Neural cell (in vitro differentiated cells): ENCODE data around the gene CHMP4B. TPM values are rescaled to one million over a fixed set of nuclear protein-coding genes. Genes with fewer than 3 reads are reported as not detected.

Experiments
- H2AFZ ChIP-seq: fragments of 200-600, 300-800 bp; sonication (generic), shearing (Covaris generic); 2 replicates; pipeline ENCODE4 v1.6.0; 2014; ENCODE audit warnings: low read depth, mild to moderate bottlenecking, antibody characterized with exemption, low read length, moderate library complexity
- H3F3A ChIP-seq: fragments of 200-600 bp; shearing (Covaris generic); 2 replicates; pipeline ENCODE4 v1.6.1; 2016; ENCODE audit warnings: mild to moderate bottlenecking, moderate library complexity, mixed read lengths, antibody characterized with exemption, low read length; ENCODE audit not compliant: insufficient read depth, poor library complexity, severe bottlenecking
- H3K27ac ChIP-seq: fragments of 200-600, 300-800 bp; sonication (generic), shearing (Covaris generic); 2 replicates; pipeline ENCODE4 v1.5.1; 2014; ENCODE audit warnings: mild to moderate bottlenecking, low read length, moderate library complexity
- H3K27me3 ChIP-seq: fragments of 300-800, 200-600 bp; sonication (generic), shearing (Covaris generic); 2 replicates; pipeline ENCODE4 v1.6.0; 2014; ENCODE audit warnings: mild to moderate bottlenecking, low read depth, low read length, moderate library complexity; ENCODE audit not compliant: insufficient read depth
- H3K36me3 ChIP-seq: fragments of 300-800, 200-600 bp; sonication (generic), shearing (Covaris generic); 2 replicates; pipeline ENCODE4 v1.5.1; 2014; ENCODE audit warnings: mild to moderate bottlenecking, antibody characterized with exemption, low read length, moderate library complexity; ENCODE audit not compliant: insufficient read depth
- H3K4me2 ChIP-seq: fragments of 300-800, 200-600 bp; sonication (generic), shearing (Covaris generic); 2 replicates; pipeline ENCODE4 v1.6.0; 2014; ENCODE audit warnings: mild to moderate bottlenecking, low read length
- H3K4me3 ChIP-seq: fragments of 300-800, 200-600 bp; sonication (generic), shearing (Covaris generic); 2 replicates; pipeline ENCODE4 v1.5.1; 2014; ENCODE audit warnings: mild to moderate bottlenecking, low read length, moderate library complexity
- H3K79me2 ChIP-seq: fragments of 200-600 bp; shearing (Covaris generic); replicated peaks from 2 replicates; pipeline ENCODE4 v1.6.0; 2014; ENCODE audit warnings: mild to moderate bottlenecking, low read length, moderate library complexity; ENCODE audit not compliant: insufficient read depth
- H3K9ac ChIP-seq: fragments of 300-800, 200-600 bp; sonication (generic), shearing (Covaris generic); 2 replicates; pipeline ENCODE4 v1.6.1; 2016; ENCODE audit warnings: mild to moderate bottlenecking, low read length, mixed read lengths
- H3K9me2 ChIP-seq: fragments of 200-600 bp; shearing (Covaris generic); 2 replicates; pipeline ENCODE4 v1.6.1; 2016; ENCODE audit warnings: mild to moderate bottlenecking, low read length, mixed read lengths; ENCODE audit not compliant: insufficient read depth
- H3K9me3 ChIP-seq: fragments of 200-600, 300-800 bp; sonication (generic), shearing (Covaris generic); 2 replicates; pipeline ENCODE4 v1.6.1; 2016; ENCODE audit warnings: mild to moderate bottlenecking, mixed run types, low read length, moderate library complexity, mixed read lengths
- H4K20me1 ChIP-seq: fragments of 200-600 bp; shearing (Covaris generic); 2 replicates; pipeline ENCODE4 v1.6.1; 2016; ENCODE audit warnings: mild to moderate bottlenecking, mixed run types; ENCODE audit not compliant: insufficient read depth
- EP300 ChIP-seq: fragments of 450-650 bp; conservative IDR thresholded peaks from 2 replicates; pipeline ENCODE4 v1.6.1; 2014; ENCODE audit warnings: antibody characterized with exemption, mild to moderate bottlenecking, moderate library complexity; ENCODE audit not compliant: poor library complexity, severe bottlenecking
- EZH2 ChIP-seq: fragments of 200-600, 300-800 bp; shearing (Covaris generic), sonication (generic); IDR thresholded peaks from 2 replicates; pipeline ENCODE4 v1.6.1; 2014; ENCODE audit warnings: antibody characterized with exemption, low read length, borderline replicate concordance, mild to moderate bottlenecking; ENCODE audit not compliant: insufficient read depth, poor library complexity, severe bottlenecking
- MXI1 ChIP-seq: fragments of 450-650 bp; conservative IDR thresholded peaks from 2 replicates; pipeline ENCODE4 v1.6.1; 2014; ENCODE audit warnings: antibody characterized with exemption, mild to moderate bottlenecking; ENCODE audit not compliant: poor library complexity, severe bottlenecking
- POLR2AphosphoS5 ChIP-seq: IDR thresholded peaks from 2 replicates; pipeline ENCODE4 v1.6.1; 2012
- RAD21 ChIP-seq: fragments of 450-650 bp; conservative IDR thresholded peaks from 2 replicates; pipeline ENCODE4 v1.6.1; 2014; ENCODE audit warnings: antibody characterized with exemption, mild to moderate bottlenecking, moderate library complexity
- SMC3 ChIP-seq: fragments of 450-650 bp; conservative IDR thresholded peaks from 2 replicates; pipeline ENCODE4 v1.6.1; 2014; ENCODE audit warnings: antibody characterized with exemption, mild to moderate bottlenecking, moderate library complexity; ENCODE audit not compliant: poor library complexity
- TAF1 ChIP-seq: IDR thresholded peaks from 2 replicates; pipeline ENCODE4 v1.6.1; 2012; ENCODE audit warnings: low read depth
- polyA plus RNA-seq: library from polyadenylated mRNA; depleted of rRNA; stranded (reverse); fragments of >200 nt; gene quantifications from 2 replicates; pipeline ENCODE4 v1.2.3, GENCODE V29; 2014
- TF ChIP-seq, protein P1 (sequence below): IDR thresholded peaks from 2 replicates; pipeline ENCODE4 v1.6.1; 2012; ENCODE audit warnings: borderline replicate concordance
- TF ChIP-seq, protein P2 (sequence below): fragments of 450-650 bp; IDR thresholded peaks from 2 replicates; pipeline ENCODE4 v1.5.1; 2014; ENCODE audit warnings: antibody characterized with exemption, mild to moderate bottlenecking, moderate library complexity; ENCODE audit not compliant: poor library complexity, severe bottlenecking

CHMP4B gene
- polyA plus RNA-seq, 1 donor from 2014 or later: 83.8 TPM

DNA sequence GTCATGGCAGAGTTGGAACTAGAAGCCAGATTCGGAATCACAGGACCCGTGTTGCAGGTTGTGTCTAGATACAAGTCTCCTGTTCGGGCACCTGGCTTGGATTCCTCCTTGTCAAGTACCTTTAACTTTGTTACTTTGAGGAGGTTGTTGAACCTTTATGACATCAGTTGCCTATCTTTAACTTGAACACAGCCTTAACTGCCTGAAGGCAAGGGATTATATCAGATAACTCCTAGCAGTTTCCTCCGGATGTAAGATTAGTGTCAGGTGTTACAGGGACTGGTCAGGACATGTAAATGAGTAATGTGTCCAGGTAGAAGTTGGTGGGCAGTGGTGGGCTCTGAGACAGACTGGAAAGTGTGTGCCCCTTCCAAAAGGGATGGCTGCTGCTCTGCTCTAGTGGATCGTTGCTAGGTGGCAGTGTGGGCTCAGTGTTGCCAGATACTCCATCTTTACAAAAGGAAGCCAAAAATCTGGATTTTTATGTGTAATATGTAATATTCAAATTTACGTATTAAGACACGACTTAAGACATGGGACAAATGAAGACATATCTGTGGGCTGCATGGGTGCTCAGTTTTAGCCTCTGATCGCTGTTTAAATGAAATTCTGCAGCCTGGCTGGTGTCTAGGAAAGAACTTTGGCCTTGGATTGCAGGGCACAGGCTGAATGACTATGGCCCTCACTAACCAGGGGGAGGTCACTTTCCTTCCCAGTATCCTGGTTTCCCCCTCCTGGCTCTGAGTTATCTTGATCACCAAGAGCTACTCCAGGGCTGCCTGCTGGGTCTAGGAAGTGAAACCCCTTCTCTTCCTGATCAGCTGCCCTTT is 27.1 kb downstream of the CHMP4B start:
- no peaks in the 10 kb centered on the region for H3K9me3 ChIP-seq
- H3K9ac ChIP-seq: no peak overlapping the region
- no peaks in the 10 kb centered on the region for H3K9me2 ChIP-seq
- H3K27me3 ChIP-seq: no peaks in the 10 kb centered on the region
- H3F3A ChIP-seq: no peaks in the 10 kb centered on the region
- no peak for TF ChIP-seq EP300
- TF ChIP-seq POLR2AphosphoS5: no peak
- TF ChIP-seq, protein P1, sequence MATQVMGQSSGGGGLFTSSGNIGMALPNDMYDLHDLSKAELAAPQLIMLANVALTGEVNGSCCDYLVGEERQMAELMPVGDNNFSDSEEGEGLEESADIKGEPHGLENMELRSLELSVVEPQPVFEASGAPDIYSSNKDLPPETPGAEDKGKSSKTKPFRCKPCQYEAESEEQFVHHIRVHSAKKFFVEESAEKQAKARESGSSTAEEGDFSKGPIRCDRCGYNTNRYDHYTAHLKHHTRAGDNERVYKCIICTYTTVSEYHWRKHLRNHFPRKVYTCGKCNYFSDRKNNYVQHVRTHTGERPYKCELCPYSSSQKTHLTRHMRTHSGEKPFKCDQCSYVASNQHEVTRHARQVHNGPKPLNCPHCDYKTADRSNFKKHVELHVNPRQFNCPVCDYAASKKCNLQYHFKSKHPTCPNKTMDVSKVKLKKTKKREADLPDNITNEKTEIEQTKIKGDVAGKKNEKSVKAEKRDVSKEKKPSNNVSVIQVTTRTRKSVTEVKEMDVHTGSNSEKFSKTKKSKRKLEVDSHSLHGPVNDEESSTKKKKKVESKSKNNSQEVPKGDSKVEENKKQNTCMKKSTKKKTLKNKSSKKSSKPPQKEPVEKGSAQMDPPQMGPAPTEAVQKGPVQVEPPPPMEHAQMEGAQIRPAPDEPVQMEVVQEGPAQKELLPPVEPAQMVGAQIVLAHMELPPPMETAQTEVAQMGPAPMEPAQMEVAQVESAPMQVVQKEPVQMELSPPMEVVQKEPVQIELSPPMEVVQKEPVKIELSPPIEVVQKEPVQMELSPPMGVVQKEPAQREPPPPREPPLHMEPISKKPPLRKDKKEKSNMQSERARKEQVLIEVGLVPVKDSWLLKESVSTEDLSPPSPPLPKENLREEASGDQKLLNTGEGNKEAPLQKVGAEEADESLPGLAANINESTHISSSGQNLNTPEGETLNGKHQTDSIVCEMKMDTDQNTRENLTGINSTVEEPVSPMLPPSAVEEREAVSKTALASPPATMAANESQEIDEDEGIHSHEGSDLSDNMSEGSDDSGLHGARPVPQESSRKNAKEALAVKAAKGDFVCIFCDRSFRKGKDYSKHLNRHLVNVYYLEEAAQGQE: no peak
- TF ChIP-seq SMC3: peak; percentile 12
- TF ChIP-seq, protein P2, sequence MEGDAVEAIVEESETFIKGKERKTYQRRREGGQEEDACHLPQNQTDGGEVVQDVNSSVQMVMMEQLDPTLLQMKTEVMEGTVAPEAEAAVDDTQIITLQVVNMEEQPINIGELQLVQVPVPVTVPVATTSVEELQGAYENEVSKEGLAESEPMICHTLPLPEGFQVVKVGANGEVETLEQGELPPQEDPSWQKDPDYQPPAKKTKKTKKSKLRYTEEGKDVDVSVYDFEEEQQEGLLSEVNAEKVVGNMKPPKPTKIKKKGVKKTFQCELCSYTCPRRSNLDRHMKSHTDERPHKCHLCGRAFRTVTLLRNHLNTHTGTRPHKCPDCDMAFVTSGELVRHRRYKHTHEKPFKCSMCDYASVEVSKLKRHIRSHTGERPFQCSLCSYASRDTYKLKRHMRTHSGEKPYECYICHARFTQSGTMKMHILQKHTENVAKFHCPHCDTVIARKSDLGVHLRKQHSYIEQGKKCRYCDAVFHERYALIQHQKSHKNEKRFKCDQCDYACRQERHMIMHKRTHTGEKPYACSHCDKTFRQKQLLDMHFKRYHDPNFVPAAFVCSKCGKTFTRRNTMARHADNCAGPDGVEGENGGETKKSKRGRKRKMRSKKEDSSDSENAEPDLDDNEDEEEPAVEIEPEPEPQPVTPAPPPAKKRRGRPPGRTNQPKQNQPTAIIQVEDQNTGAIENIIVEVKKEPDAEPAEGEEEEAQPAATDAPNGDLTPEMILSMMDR: peak; percentile 38
- no peak for TF ChIP-seq TAF1
- TF ChIP-seq RAD21: peak; percentile 29
- no peak for TF ChIP-seq MXI1
- no peak for TF ChIP-seq EZH2
- H3K27ac ChIP-seq: no peak overlapping the region
- H3K4me2 ChIP-seq: no peak overlapping the region
- no peak overlapping the region for H2AFZ ChIP-seq
- H3K4me3 ChIP-seq: no peak overlapping the region
- H3K79me2 ChIP-seq: peaks cover 15% of the 10 kb centered on the region
- H4K20me1 ChIP-seq: no peaks in the 10 kb centered on the region
- no peaks in the 10 kb centered on the region for H3K36me3 ChIP-seq

DNA sequence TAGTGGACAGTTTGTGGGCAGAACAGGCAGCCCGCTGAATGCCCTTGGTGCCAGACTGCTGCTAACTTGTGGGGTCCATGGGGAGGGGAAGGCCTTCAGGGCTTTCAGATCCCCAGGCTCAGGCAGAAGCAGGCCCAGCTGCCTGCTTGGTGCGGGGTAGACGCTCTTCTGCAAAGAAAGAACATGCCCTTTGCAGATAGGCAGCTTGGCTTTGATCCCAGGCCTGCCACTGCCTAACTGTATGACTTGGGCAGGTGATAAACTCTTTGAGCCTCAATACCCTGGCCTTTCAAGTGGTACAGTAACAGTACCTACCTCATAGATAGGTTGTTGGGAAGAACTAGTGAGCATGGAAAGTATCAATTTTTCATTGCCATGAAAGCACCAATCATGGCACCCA is 28.4 kb downstream of the CHMP4B start:
- Histone ChIP-seq H3K4me2 (no peak overlapping the region), H3F3A (no peaks in the 10 kb centered on the region), H3K79me2 (peaks cover 15% of the 10 kb centered on the region), H3K9me2 (no peaks in the 10 kb centered on the region), H3K9ac (no peak overlapping the region), H2AFZ (no peak overlapping the region), H3K36me3 (no peaks in the 10 kb centered on the region), H4K20me1 (no peaks in the 10 kb centered on the region), H3K27me3 (no peaks in the 10 kb centered on the region), H3K27ac (no peak overlapping the region), H3K9me3 (no peaks in the 10 kb centered on the region), H3K4me3 (no peak overlapping the region)
- no peak for TF ChIP-seq EZH2
- TF ChIP-seq TAF1: no peak
- TF ChIP-seq, protein P1: no peak
- no peak for TF ChIP-seq RAD21
- no peak for TF ChIP-seq EP300
- no peak for TF ChIP-seq POLR2AphosphoS5
